ENCODE data around the gene EPS8.

DNA sequence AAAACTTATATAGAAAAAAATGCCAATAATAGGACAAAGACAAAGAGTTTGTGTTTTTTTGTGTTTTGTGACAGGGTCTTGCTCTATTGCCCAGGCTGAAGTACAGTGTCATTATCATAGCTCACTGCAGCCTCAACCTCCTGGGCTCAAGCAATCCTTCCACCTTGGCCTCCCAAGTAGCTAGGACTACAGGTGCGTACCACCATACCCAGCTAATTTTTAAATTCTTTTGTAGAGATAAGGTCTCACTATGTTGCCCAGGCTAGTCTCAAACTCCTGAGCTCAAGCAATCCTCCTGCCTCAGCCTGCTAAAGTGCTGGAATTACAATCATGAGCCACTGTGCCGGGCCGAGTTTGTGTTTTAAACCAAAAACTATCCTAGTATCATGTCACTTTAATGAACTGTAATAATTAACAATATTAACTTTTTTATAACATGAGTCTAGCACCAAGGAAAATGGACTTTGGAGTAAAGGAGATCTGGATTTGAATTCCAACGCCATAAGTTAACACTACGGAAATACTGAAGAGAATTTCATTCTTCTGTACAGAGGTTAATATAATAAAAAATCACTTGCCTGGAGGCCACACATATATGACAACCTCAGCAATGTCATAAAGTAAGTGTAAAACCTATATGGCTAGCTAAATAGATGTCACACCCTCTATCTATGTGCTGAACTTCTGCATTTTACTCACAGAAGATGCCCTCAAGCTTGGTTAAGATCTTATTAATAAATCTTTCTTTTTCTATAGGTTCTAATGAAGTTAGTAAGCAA lies 53.2 kb downstream of the EPS8 start:
- TF ChIP-seq, protein P1, sequence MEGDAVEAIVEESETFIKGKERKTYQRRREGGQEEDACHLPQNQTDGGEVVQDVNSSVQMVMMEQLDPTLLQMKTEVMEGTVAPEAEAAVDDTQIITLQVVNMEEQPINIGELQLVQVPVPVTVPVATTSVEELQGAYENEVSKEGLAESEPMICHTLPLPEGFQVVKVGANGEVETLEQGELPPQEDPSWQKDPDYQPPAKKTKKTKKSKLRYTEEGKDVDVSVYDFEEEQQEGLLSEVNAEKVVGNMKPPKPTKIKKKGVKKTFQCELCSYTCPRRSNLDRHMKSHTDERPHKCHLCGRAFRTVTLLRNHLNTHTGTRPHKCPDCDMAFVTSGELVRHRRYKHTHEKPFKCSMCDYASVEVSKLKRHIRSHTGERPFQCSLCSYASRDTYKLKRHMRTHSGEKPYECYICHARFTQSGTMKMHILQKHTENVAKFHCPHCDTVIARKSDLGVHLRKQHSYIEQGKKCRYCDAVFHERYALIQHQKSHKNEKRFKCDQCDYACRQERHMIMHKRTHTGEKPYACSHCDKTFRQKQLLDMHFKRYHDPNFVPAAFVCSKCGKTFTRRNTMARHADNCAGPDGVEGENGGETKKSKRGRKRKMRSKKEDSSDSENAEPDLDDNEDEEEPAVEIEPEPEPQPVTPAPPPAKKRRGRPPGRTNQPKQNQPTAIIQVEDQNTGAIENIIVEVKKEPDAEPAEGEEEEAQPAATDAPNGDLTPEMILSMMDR (IDR thresholded peaks at IDR 0.05) = no peak
- no peak for TF ChIP-seq POLR2A (IDR thresholded peaks at IDR 0.05)

Measured in adrenal gland (tissue), 5 donors.